B cell (primary cell): Measurements from ENCODE around the gene FAM234A. TPM values are rescaled to one million over a fixed set of nuclear protein-coding genes. Genes with fewer than 3 reads are reported as not detected.

Experiments used
- ATAC-seq: fragments of 200-7000 bp; cut with Tn5 transposase; one replicate; pipeline ENCODE4 v1.10.0; 2021; ENCODE audit warnings: low read depth, mild to moderate bottlenecking, moderate number of reproducible peaks, moderate library complexity
- CTCF ChIA-PET: fragments of 350-600 bp; sonication (Branson Sonifier 250); formaldehyde crosslinking; loops from one replicate; lab custom pipeline; 2021; ENCODE audit warnings: antibody characterized with exemption, inconsistent platforms; lab: Charles Lee
- POLR2A ChIA-PET: fragments of 350-600 bp; sonication (Branson Sonifier 250); formaldehyde crosslinking; loops from one replicate; lab custom pipeline; 2021; ENCODE audit warnings: antibody characterized with exemption; lab: Charles Lee
- DNase-seq: peaks from one replicate; pipeline ENCODE4 v3.0.0; 2013
- H2AFZ ChIP-seq: 2 replicates; pipeline ENCODE4 v1.6.1; 2012; ENCODE audit warnings: mild to moderate bottlenecking, low read depth, low read length; ENCODE audit not compliant: insufficient read depth, poor library complexity, severe bottlenecking
- H3K27ac ChIP-seq, 2 donors: 1 replicate in 1 of 2; 2 replicates in 1 of 2; pipeline ENCODE4 v1.5.1; 2012 to 2013; ENCODE audit warnings: low read length in 2 of 2, mild to moderate bottlenecking in 2 of 2, moderate library complexity in 1 of 2
- H3K27me3 ChIP-seq, 4 experiments: fragments of 200-600 bp in 1 of 4; sonication (generic) in 1 of 4; replicated peaks in 1 of 4; 1 replicate in 2 of 4; 2 replicates in 2 of 4; pipeline versions ENCODE4 v1.6.1 to v1.7.0; 2013 to 2016; ENCODE audit warnings: low read length in 3 of 4, mild to moderate bottlenecking in 2 of 4, mixed read lengths in 1 of 4, moderate library complexity in 1 of 4; ENCODE audit not compliant: insufficient read depth in 4 of 4, control insufficient read depth in 3 of 4; ENCODE audit errors: control extremely low read depth in 1 of 4
- H3K36me3 ChIP-seq, 2 experiments: replicated peaks in 1 of 2; 1 replicate in 1 of 2; 2 replicates in 1 of 2; pipeline versions ENCODE4 v1.6.1 to v1.7.1; 2013; ENCODE audit warnings: low read length in 1 of 2; ENCODE audit not compliant: insufficient read depth in 2 of 2, control insufficient read depth in 1 of 2; ENCODE audit errors: control extremely low read depth in 1 of 2, extremely low read depth in 1 of 2
- H3K4me1 ChIP-seq, 2 donors: fragments of 200-600 bp in 1 of 2; sonication (generic) in 1 of 2; 1 replicate in 1 of 2; 2 replicates in 1 of 2; pipeline versions ENCODE4 v1.5.1 to v1.6.1; 2013 to 2017; ENCODE audit warnings: low read length in 2 of 2; ENCODE audit not compliant: control insufficient read depth in 2 of 2, insufficient read depth in 2 of 2
- H3K4me2 ChIP-seq: replicated peaks from 2 replicates; pipeline ENCODE3; 2012; ENCODE audit warnings: mild to moderate bottlenecking, low read depth, low read length; ENCODE audit not compliant: poor library complexity, severe bottlenecking
- H3K4me3 ChIP-seq, 5 experiments: fragments of 200-600 bp in 1 of 5; sonication (generic) in 1 of 5; 1 replicate in 3 of 5; 2 replicates in 2 of 5; pipeline versions ENCODE4 v1.5.1 to v1.7.0; 2011 to 2016; ENCODE audit warnings: low read length in 4 of 5, mild to moderate bottlenecking in 4 of 5, low read depth in 2 of 5, control low read depth in 1 of 5, moderate library complexity in 1 of 5; ENCODE audit not compliant: insufficient read depth in 1 of 5; ENCODE audit errors: control extremely low read depth in 1 of 5, extremely low read depth in 1 of 5
- H3K79me2 ChIP-seq: fragments of 200-600 bp; sonication (generic); one replicate; pipeline ENCODE4 v1.6.0; 2016; ENCODE audit warnings: low read length; ENCODE audit not compliant: control insufficient read depth, insufficient read depth
- H3K9ac ChIP-seq: fragments of 200-600 bp; sonication (generic); 2 replicates; pipeline ENCODE4 v1.6.1; 2017; ENCODE audit warnings: mild to moderate bottlenecking, low read length, moderate library complexity
- H3K9me3 ChIP-seq, 3 donors: one replicate each; pipeline versions ENCODE4 v1.6.1 to v1.7.1; 2013; ENCODE audit warnings: low read length in 2 of 3; ENCODE audit not compliant: control insufficient read depth in 2 of 3, insufficient read depth in 1 of 3; ENCODE audit errors: control extremely low read depth in 1 of 3
- H4K20me1 ChIP-seq: 2 replicates; pipeline ENCODE4 v1.6.0; 2012; ENCODE audit warnings: mild to moderate bottlenecking, low read length; ENCODE audit not compliant: insufficient read depth, control insufficient read depth, poor library complexity, severe bottlenecking
- H3K27ac Mint-ChIP-seq: one replicate; pipeline ENCODE4 v1.8.0; 2021; ENCODE audit warnings: mixed read lengths
- H3K27me3 Mint-ChIP-seq: one replicate; pipeline ENCODE4 v1.8.0; 2021; ENCODE audit warnings: mixed read lengths
- H3K4me1 Mint-ChIP-seq: one replicate; pipeline ENCODE4 v1.8.0; 2021; ENCODE audit warnings: mixed read lengths
- H3K4me3 Mint-ChIP-seq: one replicate; pipeline ENCODE4 v1.8.0; 2021; ENCODE audit warnings: mixed read lengths
- H3K9me3 Mint-ChIP-seq: one replicate; pipeline ENCODE4 v1.8.0; 2022; ENCODE audit warnings: mixed read lengths; ENCODE audit not compliant: insufficient read depth
- CTCF ChIP-seq: fragments of 200-600 bp; IDR thresholded peaks from one replicate; pipeline ENCODE4 v1.8.0; 2022; ENCODE audit warnings: antibody characterized with exemption, mild to moderate bottlenecking
- EZH2 ChIP-seq: IDR thresholded peaks from 2 replicates; pipeline ENCODE4 v1.6.1; 2012; ENCODE audit warnings: borderline replicate concordance, low read depth, mild to moderate bottlenecking, moderate library complexity, low read length; ENCODE audit not compliant: insufficient read depth, poor library complexity, severe bottlenecking
- WGBS: methylation state at CpG from one replicate; pipeline ENCODE4 v1.1.5; 2013; ENCODE audit warnings: missing lambda C conversion rate; ENCODE audit not compliant: insufficient coverage; 5-methylcytosine and 5-hydroxymethylcytosine counted together
- intact Hi-C: fragments of 100-400 bp; cut with micrococcal nuclease; formaldehyde crosslinking; loops from one replicate; pipeline ENCODE4 v1.10.0; 2022
- polyA minus RNA-seq: library from RNA; depleted of rRNA, polyadenylated mRNA; stranded (reverse); fragments of >200 nt; gene quantifications from 2 replicates; pipeline ENCODE4 v1.2.3, GENCODE V29; 2012
- polyA plus RNA-seq: library from polyadenylated mRNA; depleted of rRNA; stranded (reverse); fragments of >200 nt; gene quantifications from 2 replicates; pipeline ENCODE4 v1.2.3, GENCODE V29; 2012
- total RNA-seq, 2 donors: library from RNA; stranded (reverse); fragments of 120-200 nt in 1 of 2; gene quantifications; 1 replicate in 1 of 2; 2 replicates in 1 of 2; pipeline versions ENCODE4 v1.2.3 to v1.2.4, GENCODE V29; 2013 to 2022

Gene FAM234A, protein sequence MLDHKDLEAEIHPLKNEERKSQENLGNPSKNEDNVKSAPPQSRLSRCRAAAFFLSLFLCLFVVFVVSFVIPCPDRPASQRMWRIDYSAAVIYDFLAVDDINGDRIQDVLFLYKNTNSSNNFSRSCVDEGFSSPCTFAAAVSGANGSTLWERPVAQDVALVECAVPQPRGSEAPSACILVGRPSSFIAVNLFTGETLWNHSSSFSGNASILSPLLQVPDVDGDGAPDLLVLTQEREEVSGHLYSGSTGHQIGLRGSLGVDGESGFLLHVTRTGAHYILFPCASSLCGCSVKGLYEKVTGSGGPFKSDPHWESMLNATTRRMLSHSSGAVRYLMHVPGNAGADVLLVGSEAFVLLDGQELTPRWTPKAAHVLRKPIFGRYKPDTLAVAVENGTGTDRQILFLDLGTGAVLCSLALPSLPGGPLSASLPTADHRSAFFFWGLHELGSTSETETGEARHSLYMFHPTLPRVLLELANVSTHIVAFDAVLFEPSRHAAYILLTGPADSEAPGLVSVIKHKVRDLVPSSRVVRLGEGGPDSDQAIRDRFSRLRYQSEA
- total RNA-seq (42.9 and 44.5 TPM in 2 replicates), polyA plus RNA-seq (35.1 and 41.4 TPM in 2 replicates), polyA minus RNA-seq (20.0 and 30.0 TPM in 2 replicates)
- 17.0 TPM for total RNA-seq (2013)

GRCh38 chr16:234468-235305 is at the start of gene FAM234A:
TSS of gene FAM234A (plus strand) at chr16:234821. CDS start at chr16:254414, 19,593 bp downstream.
- POLR2A ChIA-PET = interaction anchor here (0.6 to 2.8 kb wide), 6 partner anchors 44 to 151 kb away, joined by 3 to 20 read pairs (median 3); partner anchors contain the start of gene AXIN1

More at GRCh38 chr16:234468-235305, at the start of gene FAM234A:
- intact Hi-C loops = loop anchor here (1.0 to 2.0 kb wide), 2 partner anchors 96 to 118 kb away; partner anchors contain the start of genes AXIN1 and NPRL3
- DNase-seq = peak; percentile 98
- Histone ChIP-seq H2AFZ (peak within 1 kb of the TSS; percentile 89), H3K4me3 (peak within 1 kb of the TSS; percentile 74 to 89 (median 83)), H3K79me2 (peaks cover 15% of the 10 kb centered on the region), H3K4me2 (peak within 1 kb of the TSS; percentile 94), H3K27me3 (no peaks in the 10 kb centered on the region), H4K20me1 (peaks cover 16% of the 10 kb centered on the region), H3K9ac (peak within 1 kb of the TSS; percentile 98), H3K36me3 (no peaks in the 10 kb centered on the region), H3K9me3 (no peaks in the 10 kb centered on the region), H3K27ac (peak within 1 kb of the TSS; percentile 96 to 99), H3K4me1 (peaks cover 3 to 25% of the 10 kb centered on the region in 2 donors)
- Mint-ChIP-seq H3K9me3 (no peaks in the 10 kb centered on the region), H3K27ac (peak within 1 kb of the TSS; percentile 99), H3K4me3 (peak within 1 kb of the TSS; percentile 88), H3K27me3 (no peaks in the 10 kb centered on the region), H3K4me1 (peaks cover 16% of the 10 kb centered on the region)
- TF ChIP-seq CTCF (peak; percentile 64), EZH2 (no peak)
- CTCF ChIA-PET = interaction anchor here (0.5 to 1.7 kb wide), 11 partner anchors 8 to 189 kb away, joined by 3 to 5 read pairs (median 3); no protein-coding TSS in a partner anchor
- WGBS = under 1% methylated on average over 85 of the region's 85 CpGs
- peak; percentile 86 for ATAC-seq
